VCaP (cell line): ENCODE results near the gene GOLIM4.

Experiments
- H3K27ac ChIP-seq: fragments of 450-650 bp; 2 replicates; pipeline ENCODE4 v1.5.1; 2017
- CTCF ChIP-seq: fragments of 450-650 bp; conservative IDR thresholded peaks from 2 replicates; pipeline ENCODE4 v1.5.1; 2017; ENCODE audit warnings: mild to moderate bottlenecking, moderate library complexity

Gene GOLIM4

GRCh38 chr3:168051070-168051469 lies 44.7 kb downstream of the GOLIM4 start:
- no peak overlapping the region for H3K27ac ChIP-seq
- TF ChIP-seq CTCF, result no peak

- peak overlapping the region; percentile 19; the same call in 1 of the 2 replicates for H3K27ac ChIP-seq
- TF ChIP-seq CTCF, result no peak
Measured at GRCh38 chr3:168049367-168049974, 46.3 kb downstream of the GOLIM4 start.

GRCh38 chr3:168048414-168049330 lies 47.1 kb downstream of the GOLIM4 start:
- TF ChIP-seq CTCF, result no peak
- peak overlapping the region; percentile 19; the same call in 1 of the 2 replicates for H3K27ac ChIP-seq

- TF ChIP-seq CTCF, result no peak
- no peak overlapping the region for H3K27ac ChIP-seq
Measured at GRCh38 chr3:168047936-168048335, 47.8 kb downstream of the GOLIM4 start.

GRCh38 chr3:168047190-168047795 lies 48.4 kb downstream of the GOLIM4 start:
- TF ChIP-seq CTCF, result peak; percentile 94
- no peak overlapping the region for H3K27ac ChIP-seq

- no peak for TF ChIP-seq CTCF
- peak overlapping the region; percentile 57 for H3K27ac ChIP-seq
Measured at GRCh38 chr3:168044049-168044448, 51.7 kb downstream of the GOLIM4 start.

- TF ChIP-seq CTCF, result peak; percentile 93
- H3K27ac ChIP-seq, result peak overlapping the region; percentile 70
Measured at GRCh38 chr3:168040607-168041208, 55.0 kb downstream of the GOLIM4 start.
